ENCODE data around the gene BUB3. TPM values are rescaled to one million over a fixed set of nuclear protein-coding genes. Genes with fewer than 3 reads are reported as not detected.

The BUB3 gene
- total RNA-seq, 1 donor from 2014 or later: 157 TPM

DNA sequence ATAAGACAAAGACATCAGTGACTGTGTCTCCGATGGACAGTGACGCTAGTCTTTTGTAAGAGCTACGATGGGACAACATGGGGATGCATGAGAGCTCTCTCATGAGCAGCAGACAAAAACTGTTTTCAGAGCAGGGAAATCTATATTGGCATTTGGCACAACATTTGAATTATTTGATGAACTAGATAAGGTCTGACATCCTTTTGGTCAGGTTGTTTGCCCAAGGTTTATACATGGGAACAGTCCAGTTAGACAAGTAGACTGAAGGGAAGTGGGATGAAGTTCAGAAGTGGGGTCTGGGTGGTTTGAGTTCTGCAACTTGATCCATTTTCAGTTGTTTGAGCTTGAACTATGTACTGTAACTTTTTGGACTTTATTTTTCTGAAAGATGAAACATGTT lies 50.8 kb downstream of the BUB3 start:
- DNase-seq: no peak

DNA sequence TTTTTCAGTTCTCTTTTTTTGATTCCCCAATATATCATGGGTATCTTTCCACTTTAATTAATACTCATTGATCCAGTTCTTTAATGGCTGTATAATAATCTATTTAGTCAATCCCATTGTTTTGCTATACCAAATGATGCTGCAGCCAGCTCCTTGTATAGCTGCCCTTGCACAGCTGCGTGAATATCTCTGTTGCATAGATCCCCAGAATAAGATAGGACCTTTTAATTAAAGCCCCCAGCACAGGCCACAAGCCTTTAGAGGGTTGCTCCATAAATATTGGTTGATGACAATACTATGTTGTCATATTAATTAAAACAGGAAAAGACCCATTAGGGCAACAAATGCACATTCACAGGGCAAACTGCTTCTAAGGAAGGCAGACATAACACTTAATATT lies 57.9 kb downstream of the BUB3 start:
- no peak for DNase-seq

DNA sequence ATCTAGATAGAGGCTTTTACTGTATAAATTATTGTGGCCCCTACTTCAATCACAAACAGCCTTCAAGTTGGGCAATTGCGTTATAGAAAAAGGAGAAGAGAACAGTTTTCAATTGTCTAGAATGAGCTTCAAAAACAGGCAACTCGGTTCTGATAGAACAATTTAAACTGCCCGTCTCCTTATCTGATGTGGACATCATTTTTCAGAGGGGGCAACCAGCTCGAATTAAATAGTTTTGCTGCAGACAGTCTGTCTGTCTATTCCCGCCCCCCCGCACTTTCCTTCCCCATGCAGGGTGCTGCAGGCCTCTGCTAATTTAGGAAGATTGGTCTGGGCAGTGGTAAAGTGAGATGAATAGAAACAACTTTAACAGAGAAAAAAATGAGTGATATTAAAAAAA lies 58.4 kb downstream of the BUB3 start:
- no peak for DNase-seq

DNA sequence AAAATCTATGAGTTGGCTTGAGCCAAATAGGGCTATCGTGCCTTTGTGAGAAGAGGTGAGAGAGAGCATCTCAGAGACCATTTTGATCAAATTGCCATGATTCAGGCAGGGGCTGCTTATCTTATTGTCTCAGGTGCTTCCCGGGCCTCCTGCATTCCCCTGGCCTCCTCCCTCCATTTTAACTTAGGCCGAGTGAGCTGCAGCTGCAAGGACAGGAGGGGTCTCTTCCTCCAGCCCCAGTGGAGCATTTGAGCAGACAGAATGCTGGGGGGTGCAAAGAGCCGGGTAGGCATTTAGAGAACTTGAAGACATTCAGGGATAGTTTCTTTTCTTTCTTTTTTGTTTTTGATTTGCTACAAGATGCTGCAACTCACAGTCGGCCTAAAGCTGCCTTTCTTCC lies 59.0 kb downstream of the BUB3 start:
- no peak for DNase-seq

Other genes with a start within 250 kb of the BUB3 start
- not detected in 2 replicates for gene FAM24A, start 243.8 kb upstream of the BUB3 start, total RNA-seq
- 8.8 and 13.1 TPM in 2 replicates for gene C10orf88, start 200.2 kb upstream of the BUB3 start, total RNA-seq
- gene PSTK, start 174.0 kb upstream of the BUB3 start, total RNA-seq: 1.7 and 3.2 TPM in 2 replicates
- gene IKZF5, start 145.6 kb upstream of the BUB3 start, total RNA-seq: 2.9 and 4.5 TPM in 2 replicates
- gene ACADSB, start 145.4 kb upstream of the BUB3 start, total RNA-seq: 3.7 and 7.5 TPM in 2 replicates
- gene HMX3, start 18.4 kb upstream of the BUB3 start, total RNA-seq: not detected in 2 replicates
- not detected in 2 replicates for gene HMX2, start 6.3 kb upstream of the BUB3 start, total RNA-seq

All from dermis blood vessel endothelial cell (primary cell).